CD4-positive, CD25-positive, alpha-beta regulatory T cell (primary cell): ENCODE measurements around the gene CLIP2. TPM values are rescaled to one million over a fixed set of nuclear protein-coding genes. Genes with fewer than 3 reads are reported as not detected.
"Not testable (repeated sequence)": the region's sequence is repeated elsewhere in the genome, so short reads cannot be mapped to it uniquely, and the experiment has no call there.

ENCODE experiments used
- ATAC-seq, 2 donors: fragments of 150-1000 bp; cut with Tn5 transposase; one replicate each; pipeline ENCODE4 v1.10.0; 2021; ENCODE audit warnings: low read depth in 2 of 2, moderate number of reproducible peaks in 2 of 2, moderate library complexity in 1 of 2
- DNase-seq, 3 donors: peaks; one replicate each; pipeline versions ENCODE4 v3.0.0 to v3.0.0-alpha.2; 2012 to 2022; ENCODE audit warnings: mixed read lengths in 1 of 3
- H3K27ac ChIP-seq: one replicate; pipeline ENCODE4 v1.7.0; 2013; ENCODE audit warnings: mild to moderate bottlenecking, low read length; ENCODE audit not compliant: insufficient read depth, poor library complexity, severe bottlenecking
- H3K27me3 ChIP-seq: one replicate; pipeline ENCODE4 v1.7.0; 2013; ENCODE audit warnings: low read length; ENCODE audit not compliant: control insufficient read depth, insufficient read depth
- H3K36me3 ChIP-seq: one replicate; pipeline ENCODE4 v1.7.0; 2013; ENCODE audit warnings: mild to moderate bottlenecking, low read length, moderate library complexity; ENCODE audit not compliant: control insufficient read depth, insufficient read depth
- H3K4me1 ChIP-seq: 2 replicates; pipeline ENCODE4 v1.7.0; 2013; ENCODE audit warnings: mild to moderate bottlenecking, low read length; ENCODE audit not compliant: insufficient read depth, control insufficient read depth, poor library complexity, severe bottlenecking
- H3K4me3 ChIP-seq: one replicate; pipeline ENCODE4 v1.7.0; 2013; ENCODE audit warnings: low read depth, mild to moderate bottlenecking, low read length, moderate library complexity
- H3K9me3 ChIP-seq, 2 experiments: 1 replicate in 1 of 2; 2 replicates in 1 of 2; pipeline ENCODE4 v1.7.0; 2013; ENCODE audit warnings: low read length in 2 of 2, mild to moderate bottlenecking in 1 of 2, moderate library complexity in 1 of 2; ENCODE audit not compliant: control insufficient read depth in 2 of 2
- H3K27ac Mint-ChIP-seq, 3 donors: one replicate each; pipeline ENCODE4 v1.8.0; 2020 to 2022; ENCODE audit warnings: mild to moderate bottlenecking in 3 of 3, mixed read lengths in 3 of 3, moderate library complexity in 2 of 3
- H3K27me3 Mint-ChIP-seq: one replicate; pipeline ENCODE4 v1.8.0; 2022; ENCODE audit warnings: mild to moderate bottlenecking, mixed read lengths
- H3K36me3 Mint-ChIP-seq: one replicate; pipeline ENCODE4 v1.8.0; 2020; ENCODE audit warnings: mixed read lengths
- H3K4me1 Mint-ChIP-seq, 4 donors: one replicate each; pipeline ENCODE4 v1.8.0; 2020 to 2022; ENCODE audit warnings: mixed read lengths in 4 of 4, mild to moderate bottlenecking in 1 of 4
- H3K4me3 Mint-ChIP-seq, 4 donors: one replicate each; pipeline ENCODE4 v1.8.0; 2020 to 2022; ENCODE audit warnings: mild to moderate bottlenecking in 4 of 4, mixed read lengths in 4 of 4, moderate library complexity in 3 of 4
- H3K9me3 Mint-ChIP-seq, 7 donors: one replicate each; pipeline ENCODE4 v1.8.0; 2020 to 2022; ENCODE audit warnings: mixed read lengths in 7 of 7, mild to moderate bottlenecking in 3 of 7, moderate library complexity in 2 of 7
- polyA plus RNA-seq, 4 donors: library from polyadenylated mRNA; unstranded; fragments of 300-500 nt; fragmentation: Illumina TruSeq; gene quantifications; one replicate each; pipeline ENCODE4 v1.2.3, GENCODE V29; 2021
- total RNA-seq: library from RNA; stranded (reverse); gene quantifications from one replicate; pipeline ENCODE4 v1.2.3, GENCODE V29; 2022

CLIP2 gene
- total and polyA plus RNA-seq, 5 donors from 2014 or later = 0.09 to 2.9 (median 0.29) TPM

DNA sequence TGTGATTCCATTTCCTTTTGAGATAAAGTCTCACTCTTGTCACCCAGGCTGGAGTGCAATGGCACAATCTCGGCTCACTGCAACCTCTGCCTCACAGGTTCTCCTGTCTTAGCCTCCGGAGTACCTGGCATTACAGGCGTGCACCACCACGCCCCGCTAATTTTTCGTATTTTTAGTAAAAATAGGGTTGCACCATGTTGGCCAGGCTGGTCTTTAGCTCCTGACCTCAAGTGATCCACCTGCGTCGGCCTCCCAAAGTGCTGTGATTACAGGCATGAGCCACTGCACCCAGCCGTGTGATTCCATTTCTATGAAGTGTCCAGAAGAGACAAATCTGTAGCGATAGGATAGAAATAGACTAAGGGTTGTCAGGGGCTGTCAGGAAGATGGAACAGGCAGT lies 60.4 kb downstream of the CLIP2 start:
- H3K36me3 Mint-ChIP-seq = no peaks in the 10 kb centered on the region
- no peaks in the 10 kb centered on the region for H3K27me3 ChIP-seq
- no peak for ATAC-seq
- H3K4me3 ChIP-seq = no peak overlapping the region
- H3K9me3 ChIP-seq = no peaks in the 10 kb centered on the region
- H3K36me3 ChIP-seq = no peaks in the 10 kb centered on the region
- H3K27me3 Mint-ChIP-seq = no peaks in the 10 kb centered on the region
- no peak overlapping the region for H3K27ac ChIP-seq
- no peaks in the 10 kb centered on the region for H3K4me1 Mint-ChIP-seq
- no peak overlapping the region for H3K4me3 Mint-ChIP-seq
- H3K9me3 Mint-ChIP-seq = no peaks in the 10 kb centered on the region
- H3K27ac Mint-ChIP-seq = no peak overlapping the region
- H3K4me1 ChIP-seq = no peaks in the 10 kb centered on the region
- no peak for DNase-seq

- ATAC-seq (no peak), DNase-seq (no peak)
- Histone ChIP-seq H3K9me3 (no peaks in the 10 kb centered on the region), H3K4me1 (no peaks in the 10 kb centered on the region), H3K27me3 (no peaks in the 10 kb centered on the region), H3K27ac (no peak overlapping the region), H3K36me3 (no peaks in the 10 kb centered on the region), H3K4me3 (no peak overlapping the region)
- H3K27ac Mint-ChIP-seq = no peak overlapping the region
- peaks cover 4% of the 10 kb centered on the region for H3K36me3 Mint-ChIP-seq
- no peak overlapping the region for H3K4me3 Mint-ChIP-seq
- H3K9me3 Mint-ChIP-seq = peaks cover 0 to 3% (median 0%) of the 10 kb centered on the region in 7 donors
- no peaks in the 10 kb centered on the region for H3K27me3 Mint-ChIP-seq
- H3K4me1 Mint-ChIP-seq = no peaks in the 10 kb centered on the region
These were observed 61.5 kb downstream of the CLIP2 start for GRCh38 chr7:74350751-74351150.

DNA sequence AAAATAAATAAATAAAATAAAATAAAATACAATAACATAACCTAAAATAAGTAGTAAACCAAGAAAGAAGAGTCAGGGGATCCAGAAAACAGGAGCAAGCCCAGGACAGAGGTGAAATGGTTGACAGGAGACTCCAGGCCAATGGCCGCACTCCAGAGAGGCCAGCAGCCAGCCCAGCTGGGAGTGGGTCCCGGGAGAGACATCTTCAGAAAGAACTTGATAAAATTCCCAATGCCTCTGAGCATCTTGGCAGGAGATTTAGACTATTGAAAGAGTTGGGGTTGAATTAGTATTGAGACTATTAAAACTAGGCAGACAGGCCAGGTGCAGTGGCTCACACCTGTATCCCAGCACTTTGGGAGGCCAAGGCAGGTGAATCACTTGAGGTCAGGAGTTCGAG lies 62.6 kb downstream of the CLIP2 start:
- H3K27ac ChIP-seq = no peak overlapping the region
- H3K4me1 ChIP-seq = no peaks in the 10 kb centered on the region
- Mint-ChIP-seq H3K4me3 (no peak overlapping the region), H3K27me3 (no peaks in the 10 kb centered on the region), H3K4me1 (no peaks in the 10 kb centered on the region), H3K27ac (no peak overlapping the region), H3K9me3 (peaks cover 0 to 3% (median 0%) of the 10 kb centered on the region in 7 donors), H3K36me3 (peaks cover 4% of the 10 kb centered on the region)
- H3K9me3 ChIP-seq = peaks cover 0 to 4% of the 10 kb centered on the region in 2 experiments
- no peaks in the 10 kb centered on the region for H3K36me3 ChIP-seq
- H3K27me3 ChIP-seq = no peaks in the 10 kb centered on the region
- ATAC-seq (no peak), DNase-seq (no peak)
- H3K4me3 ChIP-seq = no peak overlapping the region

DNA sequence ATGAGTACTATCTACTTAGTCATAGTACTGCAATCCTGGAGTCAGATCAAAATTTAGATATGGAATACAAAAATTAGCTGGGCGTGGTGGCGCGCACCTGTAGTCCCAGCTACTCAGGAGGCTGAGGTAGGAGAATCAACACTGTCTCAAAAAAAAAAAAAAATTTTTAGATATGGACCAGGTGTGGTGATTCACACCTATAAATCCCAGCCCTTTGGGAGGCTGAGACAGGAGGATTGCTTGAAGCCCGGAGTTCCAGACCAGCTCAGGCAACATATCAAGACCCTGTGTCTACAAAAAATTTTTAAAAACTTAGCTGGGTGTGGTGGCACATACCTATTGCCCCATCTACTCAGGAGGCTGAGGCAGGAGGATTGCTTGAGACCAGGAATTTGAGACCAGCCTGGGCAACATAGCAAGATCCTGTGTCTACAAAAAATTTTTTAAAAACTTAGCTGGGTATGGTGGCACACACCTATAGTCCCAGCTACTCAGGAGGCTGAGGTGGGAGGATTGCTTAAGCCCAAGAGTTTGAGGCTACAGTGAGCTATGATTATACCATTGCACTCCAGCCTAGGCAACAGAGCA lies 63.4 kb downstream of the CLIP2 start:
- H3K27ac ChIP-seq, H3K36me3 Mint-ChIP-seq, H3K4me3 Mint-ChIP-seq, H3K4me3 ChIP-seq, H3K36me3 ChIP-seq, H3K27ac Mint-ChIP-seq, H3K4me1 ChIP-seq, H3K9me3 ChIP-seq, H3K9me3 Mint-ChIP-seq, H3K27me3 Mint-ChIP-seq, H3K4me1 Mint-ChIP-seq, DNase-seq, ATAC-seq, H3K27me3 ChIP-seq: not testable (repeated sequence)

DNA sequence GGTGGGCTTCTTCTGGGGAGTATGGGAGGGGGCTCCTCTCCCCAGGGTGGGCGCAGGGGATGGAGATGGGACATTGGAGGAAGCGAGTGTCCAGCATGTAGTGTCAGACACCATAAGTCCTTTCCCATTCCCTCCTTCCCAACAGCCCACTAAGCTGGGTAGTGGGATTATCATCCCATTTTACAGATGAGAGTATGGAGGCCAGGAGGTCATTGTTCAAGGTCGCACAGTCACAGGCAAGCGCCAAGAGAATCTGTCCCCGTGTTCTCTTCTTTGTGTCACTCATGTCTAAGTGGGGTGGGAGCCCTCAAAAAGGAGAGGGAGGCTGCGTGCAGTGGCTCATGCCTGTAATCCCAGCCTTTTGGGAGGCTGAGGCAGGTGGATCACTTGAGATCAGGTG lies 64.8 kb downstream of the CLIP2 start:
- ATAC-seq = no peak
- no peak overlapping the region for H3K27ac Mint-ChIP-seq

DNA sequence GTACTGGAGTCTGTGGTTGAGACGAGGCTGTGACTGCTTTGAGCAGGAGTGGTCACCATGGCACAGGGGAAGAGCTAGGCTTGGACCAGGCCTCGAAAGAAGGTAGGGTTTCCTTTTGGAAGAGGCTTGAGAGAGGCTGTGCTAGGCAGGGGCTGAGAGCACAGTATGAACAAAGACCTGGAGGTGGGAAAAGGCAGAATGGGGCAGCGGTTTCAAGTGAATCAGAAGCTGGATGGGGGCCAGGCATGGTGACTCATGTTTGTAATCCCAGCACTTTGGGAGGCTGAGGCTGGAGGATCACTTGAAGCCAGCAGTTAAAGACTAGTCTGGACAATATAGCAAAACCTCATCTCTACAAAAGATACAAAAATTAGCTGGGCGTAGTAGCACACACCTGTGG lies 65.9 kb downstream of the CLIP2 start:
- H3K4me1 ChIP-seq = no peaks in the 10 kb centered on the region
- H3K4me3 Mint-ChIP-seq = no peak overlapping the region
- H3K27ac ChIP-seq = no peak overlapping the region
- no peaks in the 10 kb centered on the region for H3K27me3 ChIP-seq
- peaks cover 4% of the 10 kb centered on the region for H3K36me3 Mint-ChIP-seq
- peaks cover 0 to 5% of the 10 kb centered on the region in 2 experiments for H3K9me3 ChIP-seq
- H3K27ac Mint-ChIP-seq = no peak overlapping the region
- ATAC-seq (no peak), DNase-seq (no peak)
- no peak overlapping the region for H3K4me3 ChIP-seq
- peaks cover 0 to 3% (median 0%) of the 10 kb centered on the region in 7 donors for H3K9me3 Mint-ChIP-seq
- H3K36me3 ChIP-seq = no peaks in the 10 kb centered on the region
- H3K4me1 Mint-ChIP-seq = no peaks in the 10 kb centered on the region
- no peaks in the 10 kb centered on the region for H3K27me3 Mint-ChIP-seq

More for the DNA sequence above, 64.8 kb downstream of the CLIP2 start:
- Histone ChIP-seq H3K4me3 (no peak overlapping the region), H3K4me1 (no peaks in the 10 kb centered on the region), H3K36me3 (no peaks in the 10 kb centered on the region), H3K27ac (no peak overlapping the region), H3K9me3 (peaks cover 0 to 5% of the 10 kb centered on the region in 2 experiments), H3K27me3 (no peaks in the 10 kb centered on the region)
- Mint-ChIP-seq H3K36me3 (peaks cover 4% of the 10 kb centered on the region), H3K4me3 (no peak overlapping the region), H3K9me3 (peaks cover 0 to 3% (median 0%) of the 10 kb centered on the region in 7 donors), H3K27me3 (no peaks in the 10 kb centered on the region), H3K4me1 (no peaks in the 10 kb centered on the region)
- no peak for DNase-seq

DNA sequence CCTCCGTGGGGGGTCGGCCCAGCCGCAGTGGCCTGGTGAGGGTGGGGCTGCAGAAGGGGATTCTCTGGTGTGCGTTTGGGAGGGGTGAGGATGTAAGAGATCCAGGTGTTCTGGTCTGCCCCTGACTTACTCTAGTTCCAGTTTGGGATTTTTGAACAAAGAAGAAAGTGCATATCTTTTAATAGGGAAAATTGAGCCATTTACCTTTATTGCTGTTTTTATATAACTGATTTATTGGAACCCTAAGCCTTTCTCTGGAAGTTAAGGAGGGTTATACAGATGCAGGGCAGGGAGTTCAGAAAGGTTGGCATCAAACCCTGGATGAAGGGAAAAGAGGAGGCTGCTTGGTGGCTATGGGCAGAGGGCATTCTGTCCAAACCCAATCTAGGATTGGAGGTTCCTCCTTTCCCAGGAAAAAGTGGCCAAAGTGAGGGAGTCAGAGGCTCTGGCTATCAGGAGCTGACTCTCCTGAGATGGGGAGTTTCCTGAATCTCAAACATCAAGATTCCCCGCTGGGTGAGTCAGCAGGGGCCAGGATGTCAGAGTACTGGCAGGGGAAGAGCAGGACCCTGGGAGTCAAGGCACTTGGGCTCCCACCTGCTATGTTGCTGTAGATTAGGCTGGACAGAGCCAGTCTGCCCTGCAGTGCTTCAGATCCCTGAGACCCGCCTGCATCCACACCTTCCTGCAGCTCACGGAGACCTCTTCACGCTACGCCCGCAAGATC lies 67.5 kb downstream of the CLIP2 start:
- no peak for ATAC-seq
- H3K27ac Mint-ChIP-seq = no peak overlapping the region

GRCh38 chr7:74360008-74360407 lies 70.8 kb downstream of the CLIP2 start:
- Histone ChIP-seq H3K36me3 (no peaks in the 10 kb centered on the region), H3K27ac (no peak overlapping the region), H3K9me3 (peaks cover 0 to 5% of the 10 kb centered on the region in 2 experiments), H3K27me3 (no peaks in the 10 kb centered on the region), H3K4me3 (no peak overlapping the region), H3K4me1 (no peaks in the 10 kb centered on the region)
- DNase-seq = no peak
- Mint-ChIP-seq H3K9me3 (peaks cover 0 to 2% (median 0%) of the 10 kb centered on the region in 7 donors), H3K4me3 (no peak overlapping the region), H3K27ac (no peak overlapping the region), H3K27me3 (no peaks in the 10 kb centered on the region), H3K4me1 (no peaks in the 10 kb centered on the region), H3K36me3 (peaks cover under 1% of the 10 kb centered on the region)
- ATAC-seq = no peak

More for the DNA sequence above, 67.5 kb downstream of the CLIP2 start:
- Histone ChIP-seq H3K36me3 (no peaks in the 10 kb centered on the region), H3K27me3 (no peaks in the 10 kb centered on the region), H3K27ac (no peak overlapping the region), H3K4me3 (no peak overlapping the region), H3K4me1 (no peaks in the 10 kb centered on the region), H3K9me3 (peaks cover 0 to 5% of the 10 kb centered on the region in 2 experiments)
- DNase-seq = no peak
- peaks cover 0 to 3% (median 0%) of the 10 kb centered on the region in 7 donors for H3K9me3 Mint-ChIP-seq
- no peak overlapping the region for H3K4me3 Mint-ChIP-seq
- H3K36me3 Mint-ChIP-seq = peaks cover 4% of the 10 kb centered on the region
- no peaks in the 10 kb centered on the region for H3K4me1 Mint-ChIP-seq
- no peaks in the 10 kb centered on the region for H3K27me3 Mint-ChIP-seq
